ENCODE data around the gene VCPKMT.
"Not testable (repeated sequence)": the region's sequence is repeated elsewhere in the genome, so short reads cannot be mapped to it uniquely, and the experiment has no call there.

Gene VCPKMT

DNA sequence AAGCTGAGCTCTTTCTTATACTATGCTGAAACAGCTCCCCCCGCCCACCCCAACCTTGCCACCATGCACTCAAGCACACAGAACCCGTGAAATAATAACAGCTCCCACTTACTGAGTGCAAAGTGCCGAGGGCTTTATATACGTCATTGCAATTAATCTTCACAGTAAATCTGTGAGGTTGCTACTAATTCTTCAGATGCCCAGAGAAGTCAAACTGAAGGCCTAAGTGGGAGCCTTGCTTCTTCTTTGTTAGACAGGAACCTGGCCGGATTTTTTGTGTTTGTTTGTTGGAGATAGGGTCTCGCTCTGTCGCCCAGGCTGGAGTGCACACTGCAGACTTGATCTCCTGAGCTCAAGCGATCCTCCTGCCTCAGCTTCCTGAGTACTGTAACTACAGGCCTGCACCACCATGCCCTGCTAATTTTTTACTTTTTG is 34.0 kb downstream of the VCPKMT start:
- no peak overlapping the region for H3K4me2 ChIP-seq (ENCODE audit: low read depth, low read length, poor library complexity, severe bottlenecking)
- 0 out of 2 replicates have a peak overlapping the region, but pooled peaks have one; percentile 14 for H3K9ac ChIP-seq (ENCODE audit: low read length)
- no peaks in the 10 kb centered on the region for H3F3A ChIP-seq (ENCODE audit: insufficient read depth)
- no peaks in the 10 kb centered on the region for H3K9me2 ChIP-seq (replicated peaks; ENCODE audit: insufficient read depth, low read length)
- H4K20me1 ChIP-seq (ENCODE audit: low read depth, low read length), result no peaks in the 10 kb centered on the region
- H3K27ac ChIP-seq (ENCODE audit: low read depth, low read length), result no peak overlapping the region
- H3K36me3 ChIP-seq (ENCODE audit: low read length), result no peaks in the 10 kb centered on the region
- no peaks in the 10 kb centered on the region for H3K27me3 ChIP-seq (ENCODE audit: low read length)
- TF ChIP-seq, protein P1, sequence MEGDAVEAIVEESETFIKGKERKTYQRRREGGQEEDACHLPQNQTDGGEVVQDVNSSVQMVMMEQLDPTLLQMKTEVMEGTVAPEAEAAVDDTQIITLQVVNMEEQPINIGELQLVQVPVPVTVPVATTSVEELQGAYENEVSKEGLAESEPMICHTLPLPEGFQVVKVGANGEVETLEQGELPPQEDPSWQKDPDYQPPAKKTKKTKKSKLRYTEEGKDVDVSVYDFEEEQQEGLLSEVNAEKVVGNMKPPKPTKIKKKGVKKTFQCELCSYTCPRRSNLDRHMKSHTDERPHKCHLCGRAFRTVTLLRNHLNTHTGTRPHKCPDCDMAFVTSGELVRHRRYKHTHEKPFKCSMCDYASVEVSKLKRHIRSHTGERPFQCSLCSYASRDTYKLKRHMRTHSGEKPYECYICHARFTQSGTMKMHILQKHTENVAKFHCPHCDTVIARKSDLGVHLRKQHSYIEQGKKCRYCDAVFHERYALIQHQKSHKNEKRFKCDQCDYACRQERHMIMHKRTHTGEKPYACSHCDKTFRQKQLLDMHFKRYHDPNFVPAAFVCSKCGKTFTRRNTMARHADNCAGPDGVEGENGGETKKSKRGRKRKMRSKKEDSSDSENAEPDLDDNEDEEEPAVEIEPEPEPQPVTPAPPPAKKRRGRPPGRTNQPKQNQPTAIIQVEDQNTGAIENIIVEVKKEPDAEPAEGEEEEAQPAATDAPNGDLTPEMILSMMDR (IDR thresholded peaks at IDR 0.05; ENCODE audit: insufficient read depth, low read length, poor library complexity, severe bottlenecking), result no peak
- TF ChIP-seq EZH2phosphoT487 (conservative IDR thresholded peaks at IDR 0.05; ENCODE audit: low read length), result no peak
- H3K9me3 ChIP-seq (ENCODE audit: insufficient read depth, low read length), result no peaks in the 10 kb centered on the region
- no peak overlapping the region for H2AFZ ChIP-seq (ENCODE audit: low read depth, low read length, severe bottlenecking)
- no peaks in the 10 kb centered on the region for H3K79me2 ChIP-seq (ENCODE audit: insufficient read depth, low read length)
- H3K4me3 ChIP-seq (ENCODE audit: insufficient read depth, low read length, poor library complexity, severe bottlenecking), result no peak overlapping the region

DNA sequence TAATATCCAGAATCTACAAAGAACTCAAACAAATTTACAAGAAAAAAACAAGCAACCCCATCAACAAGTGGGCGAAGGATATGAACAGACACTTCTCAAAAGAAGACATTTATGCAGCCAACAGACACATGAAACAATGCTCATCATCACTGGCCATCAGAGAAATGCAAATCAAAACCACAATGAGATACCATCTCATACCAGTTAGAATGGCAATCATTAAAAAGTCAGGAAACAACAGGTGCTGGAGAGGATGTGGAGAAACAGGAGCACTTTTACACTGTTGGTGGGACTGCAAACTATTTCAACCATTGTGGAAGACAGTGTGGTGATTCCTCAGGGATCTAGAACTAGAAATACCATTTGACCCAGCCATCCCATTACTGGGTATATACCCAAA is 37.3 kb downstream of the VCPKMT start:
- not testable (repeated sequence) for H3K4me2 ChIP-seq (ENCODE audit: low read depth, low read length, poor library complexity, severe bottlenecking); H3K36me3 ChIP-seq (ENCODE audit: low read length); H3K9ac ChIP-seq (ENCODE audit: low read length); H4K20me1 ChIP-seq (ENCODE audit: low read depth, low read length); H3K79me2 ChIP-seq (ENCODE audit: insufficient read depth, low read length); H3F3A ChIP-seq (ENCODE audit: insufficient read depth); H3K9me3 ChIP-seq (ENCODE audit: insufficient read depth, low read length); H3K4me3 ChIP-seq (ENCODE audit: insufficient read depth, low read length, poor library complexity, severe bottlenecking); H3K27ac ChIP-seq (ENCODE audit: low read depth, low read length); H3K27me3 ChIP-seq (ENCODE audit: low read length); H2AFZ ChIP-seq (ENCODE audit: low read depth, low read length, severe bottlenecking); H3K9me2 ChIP-seq (replicated peaks; ENCODE audit: insufficient read depth, low read length)

DNA sequence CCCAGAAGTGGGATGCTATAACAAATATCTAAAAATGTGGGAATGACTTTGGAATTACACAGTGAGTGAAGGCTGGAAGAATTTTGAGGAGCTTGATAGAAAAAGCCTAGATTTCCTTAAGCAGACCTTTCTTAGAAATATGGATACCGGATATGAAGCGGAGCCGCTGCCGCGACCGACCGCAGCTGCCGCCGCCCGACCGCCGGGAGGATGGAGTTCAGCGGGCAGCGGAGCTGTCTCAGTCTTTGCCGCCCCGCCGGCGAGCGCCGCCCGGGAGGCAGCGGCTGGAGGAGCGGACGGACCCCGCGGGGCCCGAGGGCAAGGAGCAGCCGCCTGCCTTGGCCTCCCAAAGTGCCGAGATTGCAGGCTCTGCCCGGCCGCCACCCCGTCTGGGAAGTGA is 42.7 kb downstream of the VCPKMT start:
- not testable (repeated sequence) for H3K4me2 ChIP-seq (ENCODE audit: low read depth, low read length, poor library complexity, severe bottlenecking); H2AFZ ChIP-seq (ENCODE audit: low read depth, low read length, severe bottlenecking); H3K27ac ChIP-seq (ENCODE audit: low read depth, low read length); H3K27me3 ChIP-seq (ENCODE audit: low read length); H4K20me1 ChIP-seq (ENCODE audit: low read depth, low read length); H3K79me2 ChIP-seq (ENCODE audit: insufficient read depth, low read length); H3K9ac ChIP-seq (ENCODE audit: low read length); H3K9me2 ChIP-seq (replicated peaks; ENCODE audit: insufficient read depth, low read length); H3K9me3 ChIP-seq (ENCODE audit: insufficient read depth, low read length); H3K4me3 ChIP-seq (ENCODE audit: insufficient read depth, low read length, poor library complexity, severe bottlenecking); H3K36me3 ChIP-seq (ENCODE audit: low read length); H3F3A ChIP-seq (ENCODE audit: insufficient read depth)

DNA sequence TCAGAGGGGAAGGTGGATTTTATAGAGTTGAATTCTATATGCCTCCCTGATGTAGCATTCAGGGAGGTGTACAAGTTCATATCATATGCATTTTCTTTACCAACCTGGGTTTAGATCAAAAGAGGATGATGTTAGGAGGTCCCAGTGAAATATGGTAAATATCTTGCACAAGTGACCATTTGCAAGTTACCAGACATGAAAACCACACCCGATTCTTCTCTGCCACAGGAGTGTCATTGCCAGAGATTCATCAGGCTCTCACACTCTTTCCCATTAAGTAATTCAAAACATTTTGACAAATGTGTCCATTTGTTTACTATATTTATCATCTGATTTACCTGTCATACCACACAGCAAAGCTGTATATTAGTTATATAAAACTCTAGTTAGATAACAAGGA is 44.0 kb downstream of the VCPKMT start:
- no peaks in the 10 kb centered on the region for H3K9me2 ChIP-seq (replicated peaks; ENCODE audit: insufficient read depth, low read length)
- H3K4me3 ChIP-seq (ENCODE audit: insufficient read depth, low read length, poor library complexity, severe bottlenecking), result no peak overlapping the region
- no peak overlapping the region for H3K9ac ChIP-seq (ENCODE audit: low read length)
- no peak overlapping the region for H3K4me2 ChIP-seq (ENCODE audit: low read depth, low read length, poor library complexity, severe bottlenecking)
- TF ChIP-seq EZH2phosphoT487 (conservative IDR thresholded peaks at IDR 0.05; ENCODE audit: low read length), result no peak
- TF ChIP-seq, protein P1 (IDR thresholded peaks at IDR 0.05; ENCODE audit: insufficient read depth, low read length, poor library complexity, severe bottlenecking), result no peak
- H3K9me3 ChIP-seq (ENCODE audit: insufficient read depth, low read length), result no peaks in the 10 kb centered on the region
- no peaks in the 10 kb centered on the region for H3K36me3 ChIP-seq (ENCODE audit: low read length)
- H3K79me2 ChIP-seq (ENCODE audit: insufficient read depth, low read length), result no peaks in the 10 kb centered on the region
- no peak overlapping the region for H2AFZ ChIP-seq (ENCODE audit: low read depth, low read length, severe bottlenecking)
- no peaks in the 10 kb centered on the region for H3F3A ChIP-seq (ENCODE audit: insufficient read depth)
- no peak overlapping the region for H3K27ac ChIP-seq (ENCODE audit: low read depth, low read length)
- H3K27me3 ChIP-seq (ENCODE audit: low read length), result no peaks in the 10 kb centered on the region
- H4K20me1 ChIP-seq (ENCODE audit: low read depth, low read length), result no peaks in the 10 kb centered on the region

All from SU-DHL-6 (cell line).